Adipose tissue (tissue), 3 donors: ENCODE measurements around the gene PTRHD1. TPM values are rescaled to one million over a fixed set of nuclear protein-coding genes. Genes with fewer than 3 reads are reported as not detected.
"Not testable (repeated sequence)": the region's sequence is repeated elsewhere in the genome, so short reads cannot be mapped to it uniquely, and the experiment has no call there.

Experiments
- H3K27ac ChIP-seq: one replicate; pipeline ENCODE4 v1.5.1; 2013; ENCODE audit warnings: low read depth, low read length
- WGBS, 3 donors: extraction: QIAGEN DNeasy Blood & Tissue Kit; methylation state at CpG; one replicate each; pipeline ENCODE4 v1.1.7; 2013; 5-methylcytosine and 5-hydroxymethylcytosine counted together
- polyA plus RNA-seq, 3 donors: library from polyadenylated mRNA; stranded (reverse); fragments of 200-250 nt; gene quantifications; one replicate each; pipeline ENCODE4 v1.2.3, GENCODE V29; 2013
- donor health status: healthy with polysubstance abuse.
- donor health status: Bipolar disorder and iron deficiency.
- donor health status: healthy.

The PTRHD1 gene
- polyA plus RNA-seq, 3 donors: 15.5 to 23.1 (median 20.7) TPM

GRCh38 chr2:24818721-24819167 is 25.6 kb upstream of the PTRHD1 start:
- 46 to 75% (median 71%) methylated on average over 9 of the region's 9 CpGs for WGBS, 3 donors
- H3K27ac ChIP-seq: no peak overlapping the region

GRCh38 chr2:24816884-24817283 is 23.7 kb upstream of the PTRHD1 start:
- H3K27ac ChIP-seq: no peak overlapping the region
- 71 to 90% (median 71%) methylated on average over 4 of the region's 4 CpGs for WGBS, 3 donors

- H3K27ac ChIP-seq: no peak overlapping the region
- WGBS, 3 donors: 86 to 96% (median 91%) methylated on average over 6 of the region's 6 CpGs
Measured at GRCh38 chr2:24816404-24816803, 23.2 kb upstream of the PTRHD1 start.

- H3K27ac ChIP-seq: no peak overlapping the region
- 97 to 99% (median 98%) methylated on average over 4 of the region's 4 CpGs for WGBS, 3 donors
Measured at GRCh38 chr2:24815171-24815570, 22.0 kb upstream of the PTRHD1 start.

- WGBS, 3 donors: 86 to 95% (median 92%) methylated on average over 4 of the region's 4 CpGs
- H3K27ac ChIP-seq: no peak overlapping the region
Measured at GRCh38 chr2:24814516-24814915, 21.3 kb upstream of the PTRHD1 start.

GRCh38 chr2:24813691-24814137 is 20.5 kb upstream of the PTRHD1 start:
- WGBS, 3 donors: 95 to 98% (median 96%) methylated on average over 4 of the region's 4 CpGs
- no peak overlapping the region for H3K27ac ChIP-seq

- H3K27ac ChIP-seq: no peak overlapping the region
- WGBS, 3 donors: 85 to 92% (median 89%) methylated on average over 4 of the region's 4 CpGs
Measured at GRCh38 chr2:24809316-24810007, 16.3 kb upstream of the PTRHD1 start.

GRCh38 chr2:24806661-24807036 is 13.5 kb upstream of the PTRHD1 start:
- H3K27ac ChIP-seq: no peak overlapping the region

GRCh38 chr2:24805811-24806660 is 12.8 kb upstream of the PTRHD1 start:
- not testable (repeated sequence) for H3K27ac ChIP-seq
- WGBS, 3 donors: 93 to 97% (median 96%) methylated on average over 23 to 25 of the region's 25 CpGs

- H3K27ac ChIP-seq: not testable (repeated sequence)
- 96 to 97% (median 97%) methylated on average over 3 of the region's 5 CpGs for WGBS, 3 donors
Measured at GRCh38 chr2:24800487-24800886, 7.3 kb upstream of the PTRHD1 start.

- WGBS, 3 donors: 94 to 98% (median 95%) methylated on average over 2 of the region's 2 CpGs
- no peak overlapping the region for H3K27ac ChIP-seq
Measured at GRCh38 chr2:24797644-24798043, 4.5 kb upstream of the PTRHD1 start.

GRCh38 chr2:24793761-24794435 is 707 bp upstream of the PTRHD1 start:
- no peak overlapping the region for H3K27ac ChIP-seq
- 5 to 6% (median 6%) methylated on average over 14 of the region's 14 CpGs for WGBS, 3 donors

- no peak overlapping the region for H3K27ac ChIP-seq
- 2 to 4% (median 3%) methylated on average over 6 of the region's 6 CpGs for WGBS, 3 donors
Measured at GRCh38 chr2:24792542-24792873, 683 bp downstream of the PTRHD1 start.

- no peak overlapping the region for H3K27ac ChIP-seq
- WGBS, 3 donors: 94 to 95% (median 95%) methylated on average over 5 of the region's 5 CpGs
Measured at GRCh38 chr2:24791452-24791851, 1.7 kb downstream of the PTRHD1 start.

GRCh38 chr2:24788816-24789215 is 4.4 kb downstream of the PTRHD1 start:
- H3K27ac ChIP-seq: no peak overlapping the region
- WGBS, 3 donors: 66 to 75% (median 71%) methylated on average over 3 of the region's 3 CpGs

GRCh38 chr2:24787532-24787931 is 5.7 kb downstream of the PTRHD1 start:
- H3K27ac ChIP-seq: no peak overlapping the region
- 64 to 75% (median 70%) methylated on average over 2 of the region's 2 CpGs for WGBS, 3 donors

GRCh38 chr2:24785671-24786321 is 7.4 kb downstream of the PTRHD1 start:
- H3K27ac ChIP-seq: no peak overlapping the region
- WGBS, 3 donors: 76 to 85% (median 81%) methylated on average over 6 of the region's 6 CpGs

GRCh38 chr2:24783641-24784040 is 9.6 kb downstream of the PTRHD1 start:
- no peak overlapping the region for H3K27ac ChIP-seq
- WGBS, 3 donors: 87 to 89% (median 88%) methylated on average over 3 of the region's 3 CpGs

GRCh38 chr2:24779116-24779515 is 14.1 kb downstream of the PTRHD1 start:
- H3K27ac ChIP-seq: no peak overlapping the region
- WGBS, 3 donors: 41 to 67% (median 45%) methylated on average over 2 of the region's 2 CpGs
